Myocyte (in vitro differentiated cells): Measurements from ENCODE around the gene MYCN. TPM values are rescaled to one million over a fixed set of nuclear protein-coding genes. Genes with fewer than 3 reads are reported as not detected.

Experiments used
- DNase-seq: peaks from one replicate; pipeline ENCODE4 v3.0.0-alpha.2; 2012; ENCODE audit warnings: low read depth
- total RNA-seq: library from RNA; depleted of rRNA; stranded (reverse); fragments of >200 nt; gene quantifications from 2 replicates; pipeline ENCODE4 v1.2.3, GENCODE V29; 2014

MYCN gene
- total RNA-seq, 1 donor from 2014 or later = not detected

- no peak for DNase-seq
Observed at GRCh38 chr2:15974565-15975260, 34.4 kb downstream of the MYCN start.

- no peak for DNase-seq
Observed at GRCh38 chr2:15975261-15975600, 34.9 kb downstream of the MYCN start.

- no peak for DNase-seq
Observed at GRCh38 chr2:15975676-15976075, 35.3 kb downstream of the MYCN start.

GRCh38 chr2:15976354-15976753 lies 36.0 kb downstream of the MYCN start:
- no peak for DNase-seq

GRCh38 chr2:15979051-15979758 lies 38.9 kb downstream of the MYCN start:
- DNase-seq = no peak

- no peak for DNase-seq
Observed at GRCh38 chr2:15979759-15980604, 39.6 kb downstream of the MYCN start.

- DNase-seq = no peak
Observed at GRCh38 chr2:15980605-15981098, 40.3 kb downstream of the MYCN start.

GRCh38 chr2:15981646-15982045 lies 41.3 kb downstream of the MYCN start:
- no peak for DNase-seq

- DNase-seq = no peak
Observed at GRCh38 chr2:15982285-15983044, 42.1 kb downstream of the MYCN start.

GRCh38 chr2:15983496-15983895 lies 43.1 kb downstream of the MYCN start:
- DNase-seq = no peak

- no peak for DNase-seq
Observed at GRCh38 chr2:15984368-15985255, 44.3 kb downstream of the MYCN start.

GRCh38 chr2:15985531-15985930 lies 45.2 kb downstream of the MYCN start:
- DNase-seq = no peak

GRCh38 chr2:15986068-15986560 lies 45.8 kb downstream of the MYCN start:
- DNase-seq = no peak

GRCh38 chr2:15986644-15987043 lies 46.3 kb downstream of the MYCN start:
- DNase-seq = no peak

GRCh38 chr2:15988733-15989132 lies 48.4 kb downstream of the MYCN start:
- no peak for DNase-seq

GRCh38 chr2:15989559-15989958 lies 49.2 kb downstream of the MYCN start:
- DNase-seq = no peak

- DNase-seq = no peak
Observed at GRCh38 chr2:15990151-15991101, 50.1 kb downstream of the MYCN start.

- no peak for DNase-seq
Observed at GRCh38 chr2:15991231-15991630, 50.9 kb downstream of the MYCN start.
